T47D (cell line): Measurements from ENCODE around the gene LRRC8D.

Experiments
- DNase-seq, 2 experiments: peaks; one replicate each; pipeline versions ENCODE4 v3.0.0 to v3.0.0-alpha.2; 2011 to 2012; ENCODE audit warnings: low read depth in 1 of 2, low spot score in 1 of 2
- JUND ChIP-seq: IDR thresholded peaks from 2 replicates; pipeline ENCODE4 v1.6.1; 2012; ENCODE audit warnings: low read depth
- in situ Hi-C: cut with HindIII; loops from 2 replicates; pipeline ENCODE4 v1.10.0; 2016; ENCODE audit warnings: low sequenced_read_pairs, low pct_unique_long_range_greater_than_20kb

The LRRC8D gene

DNA sequence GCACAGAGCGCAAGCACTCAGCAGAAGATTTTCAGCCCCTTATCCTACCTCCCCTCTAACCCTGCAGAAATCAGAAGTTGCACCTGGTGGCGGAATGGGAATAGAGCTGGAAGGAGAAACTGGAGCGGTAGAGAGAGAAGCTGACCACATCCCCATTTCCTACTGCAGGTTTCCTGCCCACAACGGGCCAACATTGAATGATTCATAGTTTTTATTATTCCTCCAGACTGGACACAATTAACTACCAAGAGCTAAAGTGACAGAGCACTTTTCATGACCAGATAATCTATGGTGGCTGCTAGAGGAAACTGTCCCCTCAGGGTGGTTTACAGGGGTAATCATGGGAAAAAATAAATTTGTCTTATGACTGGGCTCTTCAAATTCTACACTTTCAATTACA lies 21.3 kb upstream of the LRRC8D start:
- no peak for TF ChIP-seq JUND
- DNase-seq, result no peak
- in situ Hi-C loops, result no loop called here

DNA sequence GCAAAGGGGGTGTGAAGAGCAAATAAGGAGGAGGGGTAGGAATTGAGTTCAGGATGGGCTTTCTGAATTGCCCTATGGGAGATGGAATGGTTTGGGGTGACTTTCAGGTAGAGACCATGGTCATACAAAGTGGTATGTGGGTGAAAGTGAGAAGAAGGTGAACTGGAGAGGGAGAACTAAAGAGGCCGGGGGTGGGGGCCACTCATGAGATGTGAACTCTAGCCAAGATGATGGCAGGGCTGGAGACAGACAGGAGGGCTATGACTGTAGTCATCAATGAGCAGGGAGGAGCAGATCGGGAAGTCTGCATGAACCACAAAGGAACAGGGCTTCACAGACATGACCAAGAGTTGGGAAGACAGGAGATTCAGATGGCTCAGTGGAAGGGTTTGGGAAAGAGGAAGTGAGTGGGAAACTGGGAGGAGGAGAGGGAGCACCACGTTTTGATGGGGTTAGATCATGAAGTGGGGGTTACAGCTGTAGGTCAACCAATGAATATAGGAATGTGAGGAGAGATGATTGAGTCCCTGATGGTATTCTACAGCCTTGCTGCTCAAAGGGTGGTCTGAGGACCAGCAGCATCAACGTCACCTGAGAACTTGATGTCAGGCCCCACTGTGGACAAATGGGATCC lies 20.7 kb upstream of the LRRC8D start:
- in situ Hi-C loops, result no loop called here
- DNase-seq, result no peak
- TF ChIP-seq JUND, result no peak

DNA sequence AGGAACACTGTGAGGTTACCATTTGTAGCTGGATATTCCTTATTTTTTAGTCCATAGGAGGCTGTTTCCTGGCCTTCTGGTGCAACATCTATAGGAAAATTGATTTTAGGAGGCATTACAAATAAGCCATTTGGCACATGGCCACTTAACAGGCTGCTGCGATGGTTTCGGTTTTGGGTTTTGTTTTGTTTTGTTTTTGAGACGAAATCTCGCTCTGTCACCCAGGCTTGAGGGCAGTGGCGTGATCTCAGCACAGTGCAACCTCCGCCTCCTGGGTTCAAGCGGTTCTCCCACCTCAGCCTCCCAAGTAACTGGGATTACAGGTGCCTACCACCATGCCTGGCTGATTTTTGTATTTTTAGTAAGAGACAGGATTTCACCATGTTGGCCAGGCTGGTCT lies 20.1 kb upstream of the LRRC8D start:
- DNase-seq, result no peak
- no peak for TF ChIP-seq JUND
- in situ Hi-C loops, result no loop called here

DNA sequence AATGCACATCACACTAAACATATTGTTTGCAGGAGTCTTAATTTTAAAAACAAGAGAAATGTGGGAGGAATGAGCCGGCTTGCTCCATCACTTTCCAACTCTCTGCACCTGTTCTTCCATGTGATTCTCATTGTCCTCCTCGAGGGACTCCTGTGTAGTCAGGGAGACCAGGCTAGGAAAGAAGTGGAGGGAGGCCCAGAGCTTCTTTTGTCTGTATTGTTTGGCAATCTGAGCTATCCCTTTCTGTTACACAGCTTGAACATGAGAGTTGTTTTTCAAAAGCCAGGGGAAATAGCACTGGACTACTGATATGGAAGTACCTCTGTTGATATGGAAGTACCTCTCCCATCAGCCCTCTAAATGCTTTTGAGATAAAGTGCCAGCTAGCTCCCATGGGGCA lies 18.8 kb upstream of the LRRC8D start:
- TF ChIP-seq JUND, result no peak
- in situ Hi-C loops, result no loop called here
- DNase-seq, result no peak

DNA sequence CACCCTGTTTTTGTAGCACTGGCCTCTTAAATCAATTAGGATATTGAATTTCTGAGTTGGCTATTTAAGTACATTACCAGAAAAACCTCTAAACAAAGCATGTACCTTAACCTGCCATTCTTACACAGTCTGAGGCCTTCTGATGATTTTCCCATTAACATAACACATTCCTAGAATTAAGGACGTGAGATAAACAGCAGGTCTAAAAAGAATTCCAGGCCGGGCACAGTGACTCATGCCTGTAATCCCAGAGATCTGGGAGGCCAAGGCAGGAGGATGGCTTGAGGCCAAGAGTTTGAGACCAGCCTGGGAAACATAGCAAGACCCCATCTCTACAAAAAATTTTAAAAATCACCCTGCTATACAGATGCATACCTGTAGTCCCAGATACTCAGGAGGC lies 18.0 kb upstream of the LRRC8D start:
- in situ Hi-C loops, result no loop called here
- no peak for TF ChIP-seq JUND
- DNase-seq, result no peak

DNA sequence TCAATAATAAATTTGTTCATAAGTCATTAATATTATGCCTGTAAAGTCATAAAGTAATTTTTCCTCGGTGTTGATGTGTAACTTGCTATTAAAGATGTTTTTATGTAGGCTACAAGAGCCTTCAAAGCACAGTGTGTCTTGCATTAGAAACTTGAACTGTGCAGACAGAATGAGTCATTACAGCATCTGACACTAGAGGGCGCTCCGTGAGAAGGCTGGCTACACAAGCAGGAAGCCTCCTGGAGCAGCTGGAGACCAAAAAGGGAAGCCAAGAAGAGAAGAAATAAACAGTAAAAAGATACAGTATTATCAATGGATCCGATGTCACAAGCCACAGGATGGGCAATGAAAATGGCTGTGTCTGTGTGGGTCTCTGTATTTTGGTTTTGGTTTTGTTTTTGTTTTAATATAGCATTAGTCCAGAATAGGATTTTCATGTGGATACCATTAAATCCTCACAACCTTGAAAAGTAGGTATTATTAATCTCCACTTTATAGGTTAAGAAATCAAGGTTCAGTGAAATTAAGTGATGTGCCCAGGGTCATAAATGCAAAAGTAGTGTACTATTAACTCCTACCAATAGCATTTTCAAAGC lies 16.1 kb upstream of the LRRC8D start:
- in situ Hi-C loops, result no loop called here
- TF ChIP-seq JUND, result no peak
- peak; percentile 53 to 76 for DNase-seq

DNA sequence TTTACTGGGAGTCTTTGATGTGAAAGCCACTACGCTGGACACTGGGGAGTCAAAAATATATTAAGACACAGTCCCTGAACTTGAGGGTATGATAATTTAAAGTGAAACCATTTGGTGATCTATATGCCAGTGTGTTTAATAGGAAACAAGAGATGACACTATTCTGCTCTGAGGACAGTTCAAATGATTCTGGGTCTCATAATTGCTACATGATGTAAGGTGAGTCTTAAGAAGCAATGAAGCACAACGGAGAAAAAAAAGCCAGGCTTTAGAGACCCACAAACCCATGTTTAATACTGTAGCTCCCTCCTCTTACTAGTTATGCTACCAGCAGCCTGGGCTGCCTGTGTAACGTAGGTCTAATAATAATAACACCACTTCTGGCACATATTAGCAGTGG lies 14.2 kb upstream of the LRRC8D start:
- no peak for TF ChIP-seq JUND
- DNase-seq, result no peak
- in situ Hi-C loops, result no loop called here

DNA sequence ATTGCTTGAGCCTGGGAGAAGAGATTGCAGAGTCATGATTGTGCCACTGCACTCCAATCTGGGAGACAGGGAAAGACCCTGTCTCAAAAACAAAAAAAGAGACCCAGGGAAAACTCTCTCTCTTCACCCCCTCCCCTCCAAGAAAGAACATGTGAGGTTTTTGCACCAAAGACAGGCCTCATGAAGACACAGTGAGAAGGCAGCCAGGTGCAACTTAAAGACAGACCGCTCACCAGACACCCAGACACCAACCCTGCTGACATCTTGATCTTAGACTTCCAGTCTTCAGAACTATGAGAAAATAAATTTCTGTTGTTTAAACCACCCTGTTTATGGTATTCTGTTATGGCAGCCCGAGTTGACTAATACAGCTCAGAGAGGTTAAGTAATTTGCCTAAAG lies 13.3 kb upstream of the LRRC8D start:
- no peak for TF ChIP-seq JUND
- in situ Hi-C loops, result no loop called here
- DNase-seq, result no peak

DNA sequence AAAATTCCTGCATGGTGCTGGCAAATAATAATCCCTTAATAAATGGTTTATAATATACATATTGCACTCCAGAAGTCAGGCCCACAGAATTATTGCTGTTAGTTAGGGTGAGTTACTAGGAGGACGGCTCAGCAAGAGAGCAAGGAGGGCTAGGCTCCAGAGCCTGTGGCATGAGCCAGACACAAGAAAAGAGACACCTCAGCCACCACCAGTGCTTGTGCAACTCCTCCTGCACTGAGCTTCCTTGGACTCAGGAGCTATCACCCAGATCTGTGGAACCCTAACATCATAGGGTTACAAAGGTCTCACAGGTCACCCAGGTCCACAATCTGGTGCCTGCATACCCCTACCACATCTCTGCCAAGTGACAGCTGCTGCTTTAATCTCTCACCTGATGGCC lies 12.8 kb upstream of the LRRC8D start:
- no peak for DNase-seq
- TF ChIP-seq JUND, result no peak
- in situ Hi-C loops, result no loop called here

DNA sequence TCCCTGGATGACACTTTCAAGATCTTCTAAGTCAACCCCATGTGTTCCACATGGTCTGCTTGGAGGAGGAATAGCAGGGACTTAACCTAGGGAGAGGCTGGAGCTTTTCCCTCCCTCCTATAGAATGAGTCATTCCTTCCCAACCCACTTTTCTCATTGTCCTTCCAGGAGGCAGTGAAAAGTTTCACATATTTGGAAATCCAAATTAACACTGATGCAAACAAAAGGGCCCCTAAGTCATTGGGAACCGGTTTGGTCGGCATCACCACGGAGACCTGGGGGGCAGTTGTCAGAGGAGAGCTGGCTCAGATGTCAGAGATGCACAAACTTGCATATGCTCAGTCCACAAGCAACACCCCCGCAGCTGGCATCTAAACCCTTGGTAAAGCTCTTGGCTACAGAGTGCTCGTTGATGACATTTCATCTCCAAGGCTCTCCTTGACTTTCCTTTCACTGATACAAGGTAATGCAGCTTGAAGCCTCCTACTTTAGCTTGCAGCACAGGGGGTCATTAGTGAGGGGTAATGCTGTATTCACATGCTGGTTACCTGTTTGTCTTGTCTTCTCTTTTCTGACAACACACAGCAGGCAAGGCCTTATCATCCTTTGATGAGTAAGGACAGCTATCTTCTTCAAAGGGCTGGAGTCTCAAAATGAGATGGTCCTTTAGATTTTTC lies 12.3 kb upstream of the LRRC8D start:
- in situ Hi-C loops, result no loop called here
- DNase-seq, result peak in 1 of 2 experiments; percentile 8
- no peak for TF ChIP-seq JUND

DNA sequence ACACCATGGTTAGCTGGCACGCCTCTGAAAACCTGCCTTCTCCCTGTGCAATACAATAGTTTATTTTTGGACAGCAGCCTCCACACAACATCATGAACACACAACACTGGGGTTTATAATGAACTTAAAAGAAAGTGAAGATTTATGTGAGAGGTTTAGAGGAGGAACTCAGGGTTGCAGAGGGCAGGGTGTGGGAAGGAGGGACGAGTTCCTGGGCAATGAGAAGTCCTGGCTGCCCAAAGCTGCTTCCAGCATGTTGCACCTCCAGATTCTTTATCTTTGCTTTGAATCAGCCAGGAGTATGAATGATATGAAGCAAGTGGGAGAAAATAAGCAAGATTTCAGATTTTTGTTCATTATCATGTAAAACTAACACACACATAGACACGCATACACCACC lies 11.3 kb upstream of the LRRC8D start:
- in situ Hi-C loops, result no loop called here
- DNase-seq, result no peak
- TF ChIP-seq JUND, result no peak

DNA sequence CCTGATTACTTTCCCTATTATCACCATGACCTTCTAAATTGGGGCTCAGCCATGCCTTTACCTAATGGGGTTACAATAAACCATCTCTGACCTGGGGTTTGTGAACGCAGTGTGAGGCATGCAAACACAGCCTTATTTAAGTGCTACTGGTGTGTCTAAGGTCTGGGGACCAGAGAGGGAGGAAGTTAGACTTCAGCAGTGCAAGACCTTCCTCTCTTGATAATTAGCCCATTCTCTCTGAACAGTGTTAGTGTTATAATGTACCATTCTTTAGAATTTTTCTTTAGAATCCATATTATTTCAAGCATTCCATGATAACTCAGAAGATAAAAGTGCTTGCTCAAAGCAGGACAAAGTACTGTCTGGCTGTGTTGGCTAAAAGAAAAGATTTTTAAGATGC lies 10.5 kb upstream of the LRRC8D start:
- TF ChIP-seq JUND, result no peak
- in situ Hi-C loops, result no loop called here
- no peak for DNase-seq

DNA sequence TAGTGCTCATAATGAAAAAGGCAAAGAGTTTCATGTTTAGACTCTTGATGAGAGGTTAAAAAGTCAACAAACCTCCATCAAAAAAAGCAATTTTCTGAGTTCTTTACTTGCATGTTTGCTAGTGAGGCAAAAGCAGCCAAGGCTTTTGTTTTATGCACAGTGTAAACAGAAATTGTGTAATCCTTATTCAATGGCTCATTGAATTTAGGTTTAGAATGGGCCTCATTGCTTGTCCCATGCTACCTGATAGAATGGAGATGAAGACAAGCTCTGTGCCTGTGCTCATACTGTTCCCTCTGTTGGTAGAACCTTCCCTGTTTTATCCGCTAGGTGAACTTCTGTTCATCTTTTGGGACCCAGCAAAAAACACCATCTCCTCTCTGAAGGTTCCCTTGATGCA lies 10.0 kb upstream of the LRRC8D start:
- DNase-seq, result no peak
- no peak for TF ChIP-seq JUND
- in situ Hi-C loops, result no loop called here
